H1 (cell line): ENCODE data around the gene MRPL1.

Experiments used
- ATF2 ChIP-seq: IDR thresholded peaks from 2 replicates; pipeline ENCODE4 v1.6.1; 2012; ENCODE audit warnings: low read length, inconsistent platforms
- BACH1 ChIP-seq: IDR thresholded peaks from 2 replicates; pipeline ENCODE4 v1.6.1; 2012; ENCODE audit warnings: low read length, improper control_type of control experiment
- CTCF ChIP-seq, 3 experiments: IDR thresholded peaks; 1 replicate in 2 of 3; 2 replicates in 1 of 3; pipeline versions ENCODE4 v1.5.1 to v1.6.1; 2011; ENCODE audit warnings: low read length in 3 of 3, mild to moderate bottlenecking in 3 of 3, inconsistent platforms in 2 of 3, low read depth in 1 of 3, moderate library complexity in 1 of 3; ENCODE audit not compliant: insufficient read depth in 1 of 3; ENCODE audit errors: control extremely low read depth in 1 of 3
- EZH2 ChIP-seq: fragments of 200-600 bp; sonication (generic); IDR thresholded peaks from 2 replicates; pipeline ENCODE4 v1.7.1; 2012; ENCODE audit warnings: low read depth, mild to moderate bottlenecking, moderate library complexity, low read length, inconsistent platforms; ENCODE audit not compliant: severe bottlenecking
- GABPA ChIP-seq: IDR thresholded peaks from 2 replicates; pipeline ENCODE4 v1.6.1; 2011; ENCODE audit warnings: mild to moderate bottlenecking, low read length, moderate library complexity, borderline replicate concordance; ENCODE audit not compliant: insufficient read depth
- GTF2F1 ChIP-seq: IDR thresholded peaks from 2 replicates; pipeline ENCODE4 v1.6.1; 2012; ENCODE audit warnings: low read depth, low read length, improper control_type of control experiment, borderline replicate concordance
- POLR2A ChIP-seq, 2 experiments: IDR thresholded peaks; 1 replicate in 1 of 2; 2 replicates in 1 of 2; pipeline ENCODE4 v1.6.1; 2011; ENCODE audit warnings: low read depth in 2 of 2, low read length in 2 of 2, mild to moderate bottlenecking in 2 of 2; ENCODE audit errors: control extremely low read depth in 1 of 2
- POLR2AphosphoS5 ChIP-seq: IDR thresholded peaks from 2 replicates; pipeline ENCODE4 v1.6.1; 2011; ENCODE audit warnings: low read depth, low read length
- SIN3A ChIP-seq, 2 experiments: IDR thresholded peaks in 1 of 2; conservative IDR thresholded peaks in 1 of 2; 2 replicates each; pipeline ENCODE4 v1.6.1; 2011 to 2012; ENCODE audit warnings: low read length in 2 of 2, improper control_type of control experiment in 1 of 2, low read depth in 1 of 2, mild to moderate bottlenecking in 1 of 2
- TAF1 ChIP-seq: IDR thresholded peaks from 2 replicates; pipeline ENCODE4 v1.6.1; 2011; ENCODE audit warnings: mild to moderate bottlenecking, low read depth, low read length
- TAF7 ChIP-seq: optimal IDR thresholded peaks from 2 replicates; pipeline ENCODE3; 2011; ENCODE audit warnings: low read depth, mild to moderate bottlenecking, inconsistent platforms, low read length, moderate library complexity, borderline replicate concordance
- TEAD4 ChIP-seq: IDR thresholded peaks from 2 replicates; pipeline ENCODE4 v1.6.1; 2012; ENCODE audit warnings: low read depth, low read length, inconsistent platforms, mixed read lengths

GRCh38 chr4:77927991-77928925, 65.6 kb downstream of the MRPL1 start:
- TF ChIP-seq CTCF (IDR thresholded peaks at IDR 0.05; ENCODE audit: control extremely low read depth in 1 of 3, insufficient read depth in 1 of 3, low read depth in 1 of 3, low read length in 3 of 3) = no peak
- no peak for TF ChIP-seq POLR2AphosphoS5
- TF ChIP-seq TAF7 = no peak
- TF ChIP-seq POLR2A (IDR thresholded peaks at IDR 0.05; ENCODE audit: control extremely low read depth in 1 of 2, low read depth in 2 of 2, low read length in 2 of 2) = no peak
- no peak for TF ChIP-seq GABPA
- no peak for TF ChIP-seq SIN3A (conservative IDR thresholded peaks at IDR 0.05 in 1 of 2, IDR thresholded peaks at IDR 0.05 in 1 of 2; ENCODE audit: low read depth in 1 of 2, low read length in 2 of 2)
- no peak for TF ChIP-seq TAF1
- no peak for TF ChIP-seq ATF2
- TF ChIP-seq GTF2F1 = no peak
- TF ChIP-seq EZH2 = no peak
- TF ChIP-seq TEAD4 = no peak
- no peak for TF ChIP-seq BACH1
